GM12874 (cell line): ENCODE data around the gene NAA25.

ENCODE experiments used
- TF ChIP-seq, protein P1 (sequence below): IDR thresholded peaks from 2 replicates; pipeline ENCODE4 v1.5.1; 2011; ENCODE audit warnings: low read depth, mild to moderate bottlenecking, control low read depth, low read length, moderate library complexity; ENCODE audit not compliant: insufficient read depth

NAA25 gene

GRCh38 chr12:112008918-112009317, 99.7 kb downstream of the NAA25 start:
- TF ChIP-seq, protein P1, sequence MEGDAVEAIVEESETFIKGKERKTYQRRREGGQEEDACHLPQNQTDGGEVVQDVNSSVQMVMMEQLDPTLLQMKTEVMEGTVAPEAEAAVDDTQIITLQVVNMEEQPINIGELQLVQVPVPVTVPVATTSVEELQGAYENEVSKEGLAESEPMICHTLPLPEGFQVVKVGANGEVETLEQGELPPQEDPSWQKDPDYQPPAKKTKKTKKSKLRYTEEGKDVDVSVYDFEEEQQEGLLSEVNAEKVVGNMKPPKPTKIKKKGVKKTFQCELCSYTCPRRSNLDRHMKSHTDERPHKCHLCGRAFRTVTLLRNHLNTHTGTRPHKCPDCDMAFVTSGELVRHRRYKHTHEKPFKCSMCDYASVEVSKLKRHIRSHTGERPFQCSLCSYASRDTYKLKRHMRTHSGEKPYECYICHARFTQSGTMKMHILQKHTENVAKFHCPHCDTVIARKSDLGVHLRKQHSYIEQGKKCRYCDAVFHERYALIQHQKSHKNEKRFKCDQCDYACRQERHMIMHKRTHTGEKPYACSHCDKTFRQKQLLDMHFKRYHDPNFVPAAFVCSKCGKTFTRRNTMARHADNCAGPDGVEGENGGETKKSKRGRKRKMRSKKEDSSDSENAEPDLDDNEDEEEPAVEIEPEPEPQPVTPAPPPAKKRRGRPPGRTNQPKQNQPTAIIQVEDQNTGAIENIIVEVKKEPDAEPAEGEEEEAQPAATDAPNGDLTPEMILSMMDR = no peak

DNA sequence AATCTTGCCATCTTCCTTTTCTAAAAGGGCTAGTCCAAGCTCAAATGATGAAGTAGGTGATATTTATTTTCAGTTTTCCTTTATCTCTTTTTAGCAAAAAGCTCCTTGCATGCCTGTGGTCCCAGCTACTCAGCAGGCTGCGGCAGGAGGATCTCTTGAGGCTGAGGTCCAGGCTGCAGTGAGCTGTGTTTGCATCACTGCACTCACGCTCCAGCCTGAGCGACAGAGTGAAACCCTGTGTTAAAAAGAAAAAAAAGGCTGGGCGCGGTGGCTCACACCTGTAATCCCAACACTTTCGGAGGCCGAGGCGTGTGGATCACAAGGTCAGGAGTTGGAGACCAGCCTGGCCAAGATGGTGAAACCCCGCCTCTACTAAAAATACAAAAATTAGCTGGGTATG, 100.6 kb downstream of the NAA25 start:
- TF ChIP-seq, protein P1 = no peak

DNA sequence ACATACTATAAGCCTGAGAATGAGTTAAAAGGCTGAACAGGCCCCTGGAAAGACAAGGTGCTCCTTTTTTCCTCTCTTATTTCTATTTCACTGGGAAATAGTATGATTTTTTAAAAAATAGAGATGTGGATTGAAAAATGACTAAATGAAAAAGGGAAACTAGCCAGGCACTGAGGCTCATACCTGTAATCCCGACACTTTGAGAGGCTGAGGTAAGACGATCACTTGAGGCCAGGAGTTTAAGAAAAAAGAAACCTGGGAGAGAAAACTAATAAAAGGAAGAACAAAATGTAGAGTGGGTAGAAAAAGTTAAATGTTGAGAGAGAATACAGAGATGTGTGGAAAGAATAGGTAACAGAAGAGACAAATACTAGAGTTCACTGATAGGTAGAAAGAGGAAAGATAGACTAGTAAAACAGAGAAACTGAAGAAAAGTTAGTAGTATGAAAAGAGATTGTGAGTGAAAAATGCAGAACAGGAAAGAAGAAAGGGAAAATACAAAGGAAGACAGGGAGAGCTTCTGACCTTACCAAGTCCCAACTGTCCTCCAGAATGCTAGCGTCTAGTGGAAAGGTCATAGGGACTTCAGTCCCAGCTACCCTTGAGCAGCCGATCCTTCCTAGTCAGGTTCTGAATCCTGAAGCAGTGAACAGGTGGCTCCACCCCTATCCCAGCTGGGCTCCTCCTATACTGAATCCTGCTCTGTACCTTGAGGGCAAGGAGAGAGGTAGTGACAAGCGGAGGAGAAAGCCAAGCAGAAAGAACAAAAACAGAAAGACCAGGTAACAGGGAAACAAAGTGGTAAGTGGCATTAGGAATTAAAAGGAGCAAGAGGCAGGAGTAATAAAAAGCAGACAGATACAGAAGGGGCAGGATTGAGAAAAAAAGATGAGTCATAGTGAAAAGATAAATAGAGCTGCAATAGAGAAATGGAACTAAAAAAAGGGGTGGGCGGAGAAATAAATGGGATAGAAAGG, 102.9 kb downstream of the NAA25 start:
- TF ChIP-seq, protein P1 = no peak

DNA sequence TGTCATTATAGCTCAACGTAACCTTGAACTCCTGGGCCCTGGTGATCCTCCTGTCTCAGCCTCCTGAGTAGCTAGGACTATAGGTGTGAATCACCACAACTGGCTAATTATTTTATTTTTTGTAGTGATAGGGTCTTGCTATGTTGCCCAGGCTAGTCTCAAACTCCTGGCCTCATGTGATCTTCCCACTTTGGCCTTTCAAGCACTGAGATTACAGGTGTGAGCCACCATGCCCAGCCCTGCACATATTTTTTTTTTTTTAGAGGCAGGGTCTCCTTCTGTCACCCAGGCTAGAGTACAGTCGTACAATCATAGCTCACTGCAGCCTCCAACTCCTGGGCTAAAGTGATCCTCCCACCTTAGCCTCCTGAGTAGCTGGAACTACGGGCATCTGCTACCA, 104.5 kb downstream of the NAA25 start:
- TF ChIP-seq, protein P1 = no peak

DNA sequence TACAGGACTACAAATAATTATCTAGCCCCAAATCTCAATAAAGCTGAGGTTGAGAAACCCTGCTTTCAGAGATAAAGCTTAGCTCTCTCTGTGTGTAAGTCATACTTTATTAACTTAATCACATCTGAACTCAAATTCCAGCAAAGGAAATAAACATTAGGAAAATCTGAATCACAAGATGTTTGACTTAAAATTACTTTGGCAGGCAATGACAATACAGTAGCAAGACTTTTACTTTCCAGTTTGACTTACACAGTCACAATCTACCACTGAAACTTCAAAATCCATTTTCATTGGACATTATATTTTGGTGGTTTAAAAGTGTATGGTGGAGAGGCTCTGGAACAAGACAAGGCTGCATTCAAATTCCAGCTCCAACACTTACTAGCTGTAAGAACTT, 107.0 kb downstream of the NAA25 start:
- TF ChIP-seq, protein P1 = no peak

- TF ChIP-seq, protein P1 = no peak
Observed at GRCh38 chr12:112000820-112001219, 107.8 kb downstream of the NAA25 start.

GRCh38 chr12:111998015-111998414, 110.6 kb downstream of the NAA25 start:
- TF ChIP-seq, protein P1 = no peak
